Lower leg skin (tissue), 3 donors: Measurements from ENCODE around the gene TUB.

Experiments
- CTCF ChIP-seq, 3 donors: fragments of 450-650 bp; IDR thresholded peaks; one replicate each; pipeline ENCODE4 v1.5.1; 2016; ENCODE audit warnings: antibody characterized with exemption in 3 of 3, mild to moderate bottlenecking in 3 of 3, moderate library complexity in 2 of 3
- POLR2A ChIP-seq, 2 donors: fragments of 450-650 bp; IDR thresholded peaks; one replicate each; pipeline ENCODE4 v1.6.1; 2016 to 2017; ENCODE audit warnings: antibody characterized with exemption in 2 of 2, mild to moderate bottlenecking in 1 of 2, moderate library complexity in 1 of 2

DNA sequence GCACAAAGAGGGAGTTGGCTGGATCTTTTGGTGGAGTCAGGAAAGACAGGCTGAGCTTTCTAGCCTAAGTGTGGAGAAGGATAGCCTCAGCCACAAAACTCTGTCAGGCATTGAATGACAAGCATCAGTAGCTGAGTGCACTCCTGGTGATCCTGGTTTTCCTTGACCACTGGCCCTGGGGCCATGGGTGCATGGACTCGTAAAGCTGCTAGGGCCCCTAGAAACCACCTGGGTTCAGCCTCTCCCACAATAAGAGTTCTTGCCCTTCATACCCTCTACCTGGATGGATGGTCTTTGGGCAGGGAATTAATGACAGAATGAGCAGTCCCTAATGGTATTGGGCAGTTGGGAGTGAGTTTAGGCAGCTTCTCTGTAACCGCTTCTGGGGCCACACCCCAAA, 22.9 kb downstream of the TUB start:
- TF ChIP-seq POLR2A (IDR thresholded peaks at IDR 0.05) (no peak), CTCF (IDR thresholded peaks at IDR 0.05) (no peak)
